Transverse colon (tissue), 4 donors: ENCODE measurements around the gene SCARB2.

Experiments used
- POLR2AphosphoS5 ChIP-seq, 3 donors: sonication (generic); formaldehyde crosslinking; IDR thresholded peaks; one replicate each; pipeline ENCODE4 v1.6.1; 2016; ENCODE audit warnings: antibody characterized with exemption in 3 of 3
- TF ChIP-seq, protein P1 (sequence below), 5 experiments: fragments of 200-600 bp in 3 of 5; fragments of 450-650 bp in 2 of 5; sonication (generic) in 3 of 5; IDR thresholded peaks; 1 replicate in 2 of 5; 2 replicates in 3 of 5; pipeline ENCODE4 v1.5.1; 2016 to 2017; ENCODE audit warnings: antibody characterized with exemption in 5 of 5, inconsistent platforms in 3 of 5, mild to moderate bottlenecking in 2 of 5, moderate library complexity in 1 of 5

DNA sequence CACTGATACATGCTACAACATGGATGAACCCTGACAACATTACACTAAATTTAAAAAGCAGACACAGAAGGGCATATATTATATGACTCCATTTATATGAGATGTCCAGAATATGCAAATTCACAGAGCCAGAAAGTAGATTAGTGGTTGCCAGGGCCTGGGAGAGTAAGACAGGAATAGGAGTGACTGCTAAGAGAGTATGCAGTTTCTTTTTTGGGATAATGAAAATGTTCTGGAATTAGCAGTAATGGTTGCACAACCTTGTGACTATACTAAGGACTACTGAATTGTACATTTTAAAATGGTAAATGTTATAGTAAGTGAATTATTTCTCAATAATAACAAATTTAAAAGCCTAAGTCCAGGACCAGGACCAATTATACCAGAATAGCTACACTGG, 35.9 kb downstream of the SCARB2 start:
- TF ChIP-seq, protein P1, sequence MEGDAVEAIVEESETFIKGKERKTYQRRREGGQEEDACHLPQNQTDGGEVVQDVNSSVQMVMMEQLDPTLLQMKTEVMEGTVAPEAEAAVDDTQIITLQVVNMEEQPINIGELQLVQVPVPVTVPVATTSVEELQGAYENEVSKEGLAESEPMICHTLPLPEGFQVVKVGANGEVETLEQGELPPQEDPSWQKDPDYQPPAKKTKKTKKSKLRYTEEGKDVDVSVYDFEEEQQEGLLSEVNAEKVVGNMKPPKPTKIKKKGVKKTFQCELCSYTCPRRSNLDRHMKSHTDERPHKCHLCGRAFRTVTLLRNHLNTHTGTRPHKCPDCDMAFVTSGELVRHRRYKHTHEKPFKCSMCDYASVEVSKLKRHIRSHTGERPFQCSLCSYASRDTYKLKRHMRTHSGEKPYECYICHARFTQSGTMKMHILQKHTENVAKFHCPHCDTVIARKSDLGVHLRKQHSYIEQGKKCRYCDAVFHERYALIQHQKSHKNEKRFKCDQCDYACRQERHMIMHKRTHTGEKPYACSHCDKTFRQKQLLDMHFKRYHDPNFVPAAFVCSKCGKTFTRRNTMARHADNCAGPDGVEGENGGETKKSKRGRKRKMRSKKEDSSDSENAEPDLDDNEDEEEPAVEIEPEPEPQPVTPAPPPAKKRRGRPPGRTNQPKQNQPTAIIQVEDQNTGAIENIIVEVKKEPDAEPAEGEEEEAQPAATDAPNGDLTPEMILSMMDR (IDR thresholded peaks at IDR 0.05): no peak
- no peak for TF ChIP-seq POLR2AphosphoS5 (IDR thresholded peaks at IDR 0.05)
